Measurements from ENCODE around the gene SDF4.

SDF4 gene

GRCh38 chr1:1175221-1176062, 56.4 kb downstream of the SDF4 start:
- no peak for DNase-seq

GRCh38 chr1:1173793-1174415, 57.9 kb downstream of the SDF4 start, which contains the start of gene TTLL10:
TTLL10 (plus strand) TSS chr1:1173880; CDS start chr1:1179216, 5,336 bp downstream.
- no peak for DNase-seq

GRCh38 chr1:1173061-1173792, 58.6 kb downstream of the SDF4 start:
- DNase-seq, result no peak

- no peak for DNase-seq
Measured at GRCh38 chr1:1171546-1172340, 60.1 kb downstream of the SDF4 start.

GRCh38 chr1:1171161-1171545, 60.6 kb downstream of the SDF4 start:
- DNase-seq, result no peak

- no peak for DNase-seq
Measured at GRCh38 chr1:1170215-1171091, 61.3 kb downstream of the SDF4 start.

- no peak for DNase-seq
Measured at GRCh38 chr1:1169429-1170214, 62.2 kb downstream of the SDF4 start.

- DNase-seq, result no peak
Measured at GRCh38 chr1:1168451-1169411, 63.1 kb downstream of the SDF4 start.

- no peak for DNase-seq
Measured at GRCh38 chr1:1167841-1168450, 63.9 kb downstream of the SDF4 start.

GRCh38 chr1:1167398-1167821, 64.4 kb downstream of the SDF4 start:
- DNase-seq, result no peak
